ENCODE results near the gene ACVRL1. TPM values are rescaled to one million over a fixed set of nuclear protein-coding genes. Genes with fewer than 3 reads are reported as not detected.

Gene ACVRL1
- total RNA-seq, 3 donors from 2014 or later (not counting 1 experiment from before 2014, with no cell fraction given): 0.57 TPM; not detected in 2

DNA sequence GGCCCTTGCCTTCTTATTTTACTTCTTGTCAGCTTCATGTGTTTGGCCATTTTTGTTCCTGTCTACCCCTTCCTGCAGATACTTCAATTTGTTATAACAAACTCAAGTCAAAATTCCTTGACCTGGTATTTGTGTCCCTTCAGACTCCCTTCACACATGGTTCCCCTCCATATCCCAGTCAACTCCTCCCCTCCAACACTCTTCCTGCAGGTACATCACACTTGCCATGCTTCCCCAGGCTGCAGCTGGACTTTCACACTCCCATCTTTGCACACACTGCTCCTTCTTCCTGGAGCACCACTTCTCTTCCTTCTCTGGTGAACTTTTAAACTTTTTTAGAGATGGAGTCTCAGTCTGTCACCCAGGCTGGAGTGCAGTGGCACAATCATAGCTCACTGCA, 39.9 kb upstream of the ACVRL1 start:
- Histone ChIP-seq H3K27ac (ENCODE audit: low read length) (no peak overlapping the region), H3K4me3 (ENCODE audit: low read length) (no peak overlapping the region), H3K27me3 (ENCODE audit: control insufficient read depth, insufficient read depth, low read length) (peaks cover 40% of the 10 kb centered on the region), H3K9me3 (ENCODE audit: control insufficient read depth, insufficient read depth, low read length) (no peaks in the 10 kb centered on the region), H3K36me3 (ENCODE audit: control insufficient read depth, insufficient read depth, low read length) (no peaks in the 10 kb centered on the region), H3K4me1 (ENCODE audit: control insufficient read depth, insufficient read depth, low read length) (peaks cover 32% of the 10 kb centered on the region)
- H3K4me3 Mint-ChIP-seq: no peak overlapping the region
- DNase-seq (no peak), ATAC-seq (no peak)
- H3K4me1 Mint-ChIP-seq: peaks cover 0 to 23% of the 10 kb centered on the region in 2 donors
- intact Hi-C loops (cut with micrococcal nuclease): no loop called here
- no peaks in the 10 kb centered on the region for H3K9me3 Mint-ChIP-seq
- H3K27ac Mint-ChIP-seq: no peak overlapping the region
- H3K36me3 Mint-ChIP-seq: no peaks in the 10 kb centered on the region
- H3K27me3 Mint-ChIP-seq (ENCODE audit: low read depth in 2 of 2): peaks cover 51 to 68% of the 10 kb centered on the region in 2 donors
- TF ChIP-seq, protein P1, sequence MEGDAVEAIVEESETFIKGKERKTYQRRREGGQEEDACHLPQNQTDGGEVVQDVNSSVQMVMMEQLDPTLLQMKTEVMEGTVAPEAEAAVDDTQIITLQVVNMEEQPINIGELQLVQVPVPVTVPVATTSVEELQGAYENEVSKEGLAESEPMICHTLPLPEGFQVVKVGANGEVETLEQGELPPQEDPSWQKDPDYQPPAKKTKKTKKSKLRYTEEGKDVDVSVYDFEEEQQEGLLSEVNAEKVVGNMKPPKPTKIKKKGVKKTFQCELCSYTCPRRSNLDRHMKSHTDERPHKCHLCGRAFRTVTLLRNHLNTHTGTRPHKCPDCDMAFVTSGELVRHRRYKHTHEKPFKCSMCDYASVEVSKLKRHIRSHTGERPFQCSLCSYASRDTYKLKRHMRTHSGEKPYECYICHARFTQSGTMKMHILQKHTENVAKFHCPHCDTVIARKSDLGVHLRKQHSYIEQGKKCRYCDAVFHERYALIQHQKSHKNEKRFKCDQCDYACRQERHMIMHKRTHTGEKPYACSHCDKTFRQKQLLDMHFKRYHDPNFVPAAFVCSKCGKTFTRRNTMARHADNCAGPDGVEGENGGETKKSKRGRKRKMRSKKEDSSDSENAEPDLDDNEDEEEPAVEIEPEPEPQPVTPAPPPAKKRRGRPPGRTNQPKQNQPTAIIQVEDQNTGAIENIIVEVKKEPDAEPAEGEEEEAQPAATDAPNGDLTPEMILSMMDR (IDR thresholded peaks at IDR 0.05): no peak

DNA sequence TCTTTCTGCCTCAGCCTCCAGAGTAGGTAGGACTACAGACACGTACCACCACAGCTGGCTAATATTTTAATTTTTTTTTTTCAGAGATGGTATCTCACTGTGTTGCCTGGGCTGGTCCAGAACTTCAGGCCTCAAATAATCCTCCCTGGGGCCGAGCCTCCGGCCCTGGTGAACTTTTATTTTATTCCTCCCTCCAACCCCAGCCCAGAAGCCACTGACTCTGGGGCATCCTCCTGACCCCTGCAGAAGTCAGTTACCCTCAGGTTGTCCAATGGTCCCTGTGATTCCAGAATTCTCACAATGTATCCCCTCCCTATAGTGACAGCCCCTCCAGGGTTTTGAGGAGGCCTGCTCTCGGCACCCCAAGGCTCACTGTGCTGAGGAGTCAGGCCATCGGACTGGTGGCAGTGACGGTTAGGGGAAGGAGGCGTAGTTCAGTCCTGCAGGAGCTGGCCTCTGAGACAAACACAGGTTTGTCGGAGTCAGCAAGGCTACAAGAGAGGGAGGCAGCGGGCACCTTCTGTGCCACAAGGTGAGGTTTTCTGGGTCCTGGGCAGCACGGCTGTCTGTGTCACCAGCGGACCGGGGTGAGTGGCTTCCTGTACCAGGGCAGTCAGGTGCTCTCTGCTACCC, 39.4 kb upstream of the ACVRL1 start:
- WGBS (ENCODE audit: insufficient coverage): 82% methylated on average over 12 of the region's 12 CpGs
- intact Hi-C loops (cut with micrococcal nuclease): no loop called here
- peaks cover 40% of the 10 kb centered on the region for H3K27me3 ChIP-seq (ENCODE audit: control insufficient read depth, insufficient read depth, low read length)
- no peak overlapping the region for H3K27ac Mint-ChIP-seq
- peaks cover 32% of the 10 kb centered on the region for H3K4me1 ChIP-seq (ENCODE audit: control insufficient read depth, insufficient read depth, low read length)
- TF ChIP-seq, protein P1 (IDR thresholded peaks at IDR 0.05): no peak
- H3K9me3 Mint-ChIP-seq: no peaks in the 10 kb centered on the region
- H3K27ac ChIP-seq (ENCODE audit: low read length): no peak overlapping the region
- peak overlapping the region; percentile 25 for H3K4me3 Mint-ChIP-seq
- H3K36me3 ChIP-seq (ENCODE audit: control insufficient read depth, insufficient read depth, low read length): no peaks in the 10 kb centered on the region
- H3K27me3 Mint-ChIP-seq (ENCODE audit: low read depth in 2 of 2): peaks cover 54 to 71% of the 10 kb centered on the region in 2 donors
- H3K36me3 Mint-ChIP-seq: no peaks in the 10 kb centered on the region
- H3K9me3 ChIP-seq (ENCODE audit: control insufficient read depth, insufficient read depth, low read length): no peaks in the 10 kb centered on the region
- H3K4me1 Mint-ChIP-seq: peaks cover 0 to 23% of the 10 kb centered on the region in 2 donors
- H3K4me3 ChIP-seq (ENCODE audit: low read length): no peak overlapping the region
- ATAC-seq (no peak), DNase-seq (no peak)

DNA sequence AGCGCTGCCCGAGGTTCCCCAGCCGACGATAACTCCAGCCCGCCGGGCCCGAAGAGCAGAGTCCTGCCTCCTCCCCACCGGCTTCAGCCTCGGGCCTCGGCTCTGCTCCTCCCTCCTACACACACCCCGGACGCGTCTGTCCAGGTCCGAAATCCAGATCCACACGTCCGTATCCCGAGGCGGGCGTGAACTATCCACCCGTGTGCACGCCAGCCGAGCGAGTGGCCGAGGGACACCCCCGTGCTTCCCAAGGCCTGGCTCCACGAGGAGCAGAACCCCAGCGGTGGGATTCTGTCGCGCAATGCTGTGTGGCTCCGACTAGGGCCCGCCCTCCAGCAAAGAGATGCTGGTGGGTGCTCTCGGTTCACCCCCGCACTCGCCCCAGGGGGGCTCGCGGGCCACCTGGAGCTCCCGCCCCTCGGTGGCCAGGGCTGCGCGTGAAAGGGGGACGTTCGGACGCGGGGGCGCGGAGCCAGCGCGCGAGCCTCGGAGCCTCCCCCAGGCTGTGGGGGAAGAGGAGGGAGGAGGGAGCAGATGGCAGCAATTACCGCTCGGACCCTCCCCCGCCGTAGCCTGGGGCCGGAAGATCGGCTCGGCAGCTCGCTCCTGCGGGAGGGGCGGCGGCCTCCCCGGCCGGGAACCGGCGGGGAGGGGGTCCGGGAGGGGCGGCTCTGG, 38.3 kb upstream of the ACVRL1 start:
- peaks cover 35% of the 10 kb centered on the region for H3K27me3 ChIP-seq (ENCODE audit: control insufficient read depth, insufficient read depth, low read length)
- no peak for DNase-seq

More for the DNA sequence above, 38.3 kb upstream of the ACVRL1 start:
- no peak overlapping the region for H3K4me3 ChIP-seq (ENCODE audit: low read length)
- peak overlapping the region; percentile 47 for H3K4me3 Mint-ChIP-seq
- H3K4me1 Mint-ChIP-seq: peaks cover 0 to 17% of the 10 kb centered on the region in 2 donors
- peaks cover 27% of the 10 kb centered on the region for H3K4me1 ChIP-seq (ENCODE audit: control insufficient read depth, insufficient read depth, low read length)
- H3K27me3 Mint-ChIP-seq (ENCODE audit: low read depth in 2 of 2): peaks cover 48 to 66% of the 10 kb centered on the region in 2 donors
- WGBS (ENCODE audit: insufficient coverage): 11% methylated on average over 67 of the region's 67 CpGs
- H3K36me3 ChIP-seq (ENCODE audit: control insufficient read depth, insufficient read depth, low read length): no peaks in the 10 kb centered on the region
- H3K36me3 Mint-ChIP-seq: no peaks in the 10 kb centered on the region
- no peaks in the 10 kb centered on the region for H3K9me3 ChIP-seq (ENCODE audit: control insufficient read depth, insufficient read depth, low read length)
- no peak overlapping the region for H3K27ac ChIP-seq (ENCODE audit: low read length)
- ATAC-seq: peak in 2 of 3 donors; percentile 12 to 22
- H3K27ac Mint-ChIP-seq: no peak overlapping the region
- intact Hi-C loops (cut with micrococcal nuclease): no loop called here
- TF ChIP-seq, protein P1 (IDR thresholded peaks at IDR 0.05): no peak
- H3K9me3 Mint-ChIP-seq: no peaks in the 10 kb centered on the region
